ENCODE results near the gene ELF4.

ELF4 gene

DNA sequence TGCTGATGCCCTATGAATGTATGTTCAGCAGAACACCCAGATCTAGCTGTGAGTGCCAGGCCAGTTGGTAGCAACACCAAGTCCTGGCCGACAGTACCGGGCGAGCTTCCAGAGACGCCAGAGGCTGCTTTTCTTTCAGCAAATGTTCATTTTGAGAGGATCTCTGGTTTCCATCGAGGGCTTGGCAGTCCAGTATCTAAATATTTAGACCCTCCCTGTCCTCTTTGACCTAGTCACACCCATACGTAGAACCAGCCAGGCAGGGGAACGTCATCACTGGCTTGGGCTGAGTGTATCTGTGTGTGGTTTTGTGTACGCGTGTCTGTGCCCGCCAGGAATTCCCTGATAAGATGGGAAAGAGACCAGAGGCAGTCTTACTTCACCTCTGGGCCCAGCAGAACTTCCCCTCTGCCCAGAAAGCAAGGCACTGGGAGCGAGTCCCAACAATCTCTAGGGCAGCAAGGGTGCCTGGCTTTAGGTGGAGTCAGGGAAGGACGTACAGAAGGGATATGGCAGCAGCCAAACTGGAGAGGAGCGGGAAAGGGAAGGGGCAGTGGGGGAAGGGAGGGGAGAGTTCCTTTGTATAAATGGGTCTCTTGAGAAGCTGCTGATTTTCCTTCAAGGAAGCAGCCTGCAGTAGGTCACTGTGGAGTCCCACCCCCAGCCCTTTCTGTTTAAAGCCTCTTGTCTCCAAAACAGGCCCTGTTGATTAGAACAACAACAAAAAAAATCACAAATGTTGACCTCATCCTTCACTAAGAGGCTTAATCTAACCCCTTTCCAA, 15.0 kb upstream of the ELF4 start:
- H3K36me3 ChIP-seq (ENCODE audit: control insufficient read depth in 2 of 2, insufficient read depth in 1 of 2, low read length in 2 of 2): peaks cover 10 to 49% of the 10 kb centered on the region in 2 experiments

More for the DNA sequence above, 15.0 kb upstream of the ELF4 start:
- TF ChIP-seq ZSCAN30 (tag by site-specific recombination; IDR thresholded peaks at IDR 0.05): no peak
- TF ChIP-seq, protein P1, sequence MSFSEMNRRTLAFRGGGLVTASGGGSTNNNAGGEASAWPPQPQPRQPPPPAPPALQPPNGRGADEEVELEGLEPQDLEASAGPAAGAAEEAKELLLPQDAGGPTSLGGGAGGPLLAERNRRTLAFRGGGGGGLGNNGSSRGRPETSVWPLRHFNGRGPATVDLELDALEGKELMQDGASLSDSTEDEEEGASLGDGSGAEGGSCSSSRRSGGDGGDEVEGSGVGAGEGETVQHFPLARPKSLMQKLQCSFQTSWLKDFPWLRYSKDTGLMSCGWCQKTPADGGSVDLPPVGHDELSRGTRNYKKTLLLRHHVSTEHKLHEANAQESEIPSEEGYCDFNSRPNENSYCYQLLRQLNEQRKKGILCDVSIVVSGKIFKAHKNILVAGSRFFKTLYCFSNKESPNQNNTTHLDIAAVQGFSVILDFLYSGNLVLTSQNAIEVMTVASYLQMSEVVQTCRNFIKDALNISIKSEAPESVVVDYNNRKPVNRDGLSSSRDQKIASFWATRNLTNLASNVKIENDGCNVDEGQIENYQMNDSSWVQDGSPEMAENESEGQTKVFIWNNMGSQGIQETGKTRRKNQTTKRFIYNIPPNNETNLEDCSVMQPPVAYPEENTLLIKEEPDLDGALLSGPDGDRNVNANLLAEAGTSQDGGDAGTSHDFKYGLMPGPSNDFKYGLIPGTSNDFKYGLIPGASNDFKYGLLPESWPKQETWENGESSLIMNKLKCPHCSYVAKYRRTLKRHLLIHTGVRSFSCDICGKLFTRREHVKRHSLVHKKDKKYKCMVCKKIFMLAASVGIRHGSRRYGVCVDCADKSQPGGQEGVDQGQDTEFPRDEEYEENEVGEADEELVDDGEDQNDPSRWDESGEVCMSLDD (tag by site-specific recombination; IDR thresholded peaks at IDR 0.05): no peak
- no peak for TF ChIP-seq ZNF707 (tag by site-specific recombination; IDR thresholded peaks at IDR 0.05)
- TF ChIP-seq ZNF19 (tag by site-specific recombination; IDR thresholded peaks at IDR 0.05; ENCODE audit: low read depth): no peak
- TF ChIP-seq OVOL3 (tag by site-specific recombination; IDR thresholded peaks at IDR 0.05): no peak
- TF ChIP-seq ZNF274 (IDR thresholded peaks at IDR 0.05; ENCODE audit: low read length): no peak
- no peak for TF ChIP-seq ZNF274 (tag by site-specific recombination; IDR thresholded peaks at IDR 0.05; ENCODE audit: borderline replicate concordance)
- no peak for TF ChIP-seq ZBTB1 (tag by site-specific recombination; IDR thresholded peaks at IDR 0.05)
- no peak for TF ChIP-seq ZEB2 (tag by site-specific recombination; IDR thresholded peaks at IDR 0.05)
- TF ChIP-seq, protein P2, sequence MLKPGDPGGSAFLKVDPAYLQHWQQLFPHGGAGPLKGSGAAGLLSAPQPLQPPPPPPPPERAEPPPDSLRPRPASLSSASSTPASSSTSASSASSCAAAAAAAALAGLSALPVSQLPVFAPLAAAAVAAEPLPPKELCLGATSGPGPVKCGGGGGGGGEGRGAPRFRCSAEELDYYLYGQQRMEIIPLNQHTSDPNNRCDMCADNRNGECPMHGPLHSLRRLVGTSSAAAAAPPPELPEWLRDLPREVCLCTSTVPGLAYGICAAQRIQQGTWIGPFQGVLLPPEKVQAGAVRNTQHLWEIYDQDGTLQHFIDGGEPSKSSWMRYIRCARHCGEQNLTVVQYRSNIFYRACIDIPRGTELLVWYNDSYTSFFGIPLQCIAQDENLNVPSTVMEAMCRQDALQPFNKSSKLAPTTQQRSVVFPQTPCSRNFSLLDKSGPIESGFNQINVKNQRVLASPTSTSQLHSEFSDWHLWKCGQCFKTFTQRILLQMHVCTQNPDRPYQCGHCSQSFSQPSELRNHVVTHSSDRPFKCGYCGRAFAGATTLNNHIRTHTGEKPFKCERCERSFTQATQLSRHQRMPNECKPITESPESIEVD (tag by site-specific recombination; IDR thresholded peaks at IDR 0.05): no peak
- TF ChIP-seq, protein P3, sequence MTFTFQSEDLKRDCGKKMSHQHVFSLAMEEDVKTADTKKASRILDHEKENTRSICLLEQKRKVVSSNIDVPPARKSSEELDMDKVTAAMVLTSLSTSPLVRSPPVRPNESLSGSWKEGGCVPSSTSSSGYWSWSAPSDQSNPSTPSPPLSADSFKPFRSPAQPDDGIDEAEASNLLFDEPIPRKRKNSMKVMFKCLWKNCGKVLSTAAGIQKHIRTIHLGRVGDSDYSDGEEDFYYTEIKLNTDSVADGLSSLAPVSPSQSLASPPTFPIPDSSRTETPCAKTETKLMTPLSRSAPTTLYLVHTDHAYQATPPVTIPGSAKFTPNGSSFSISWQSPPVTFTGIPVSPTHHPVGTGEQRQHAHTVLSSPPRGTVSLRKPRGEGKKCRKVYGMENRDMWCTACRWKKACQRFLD (tag by site-specific recombination; IDR thresholded peaks at IDR 0.05): no peak
- TF ChIP-seq, protein P4, sequence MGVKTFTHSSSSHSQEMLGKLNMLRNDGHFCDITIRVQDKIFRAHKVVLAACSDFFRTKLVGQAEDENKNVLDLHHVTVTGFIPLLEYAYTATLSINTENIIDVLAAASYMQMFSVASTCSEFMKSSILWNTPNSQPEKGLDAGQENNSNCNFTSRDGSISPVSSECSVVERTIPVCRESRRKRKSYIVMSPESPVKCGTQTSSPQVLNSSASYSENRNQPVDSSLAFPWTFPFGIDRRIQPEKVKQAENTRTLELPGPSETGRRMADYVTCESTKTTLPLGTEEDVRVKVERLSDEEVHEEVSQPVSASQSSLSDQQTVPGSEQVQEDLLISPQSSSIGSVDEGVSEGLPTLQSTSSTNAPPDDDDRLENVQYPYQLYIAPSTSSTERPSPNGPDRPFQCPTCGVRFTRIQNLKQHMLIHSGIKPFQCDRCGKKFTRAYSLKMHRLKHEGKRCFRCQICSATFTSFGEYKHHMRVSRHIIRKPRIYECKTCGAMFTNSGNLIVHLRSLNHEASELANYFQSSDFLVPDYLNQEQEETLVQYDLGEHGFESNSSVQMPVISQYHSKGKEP (tag by site-specific recombination; IDR thresholded peaks at IDR 0.05): no peak
- TF ChIP-seq, protein P5, sequence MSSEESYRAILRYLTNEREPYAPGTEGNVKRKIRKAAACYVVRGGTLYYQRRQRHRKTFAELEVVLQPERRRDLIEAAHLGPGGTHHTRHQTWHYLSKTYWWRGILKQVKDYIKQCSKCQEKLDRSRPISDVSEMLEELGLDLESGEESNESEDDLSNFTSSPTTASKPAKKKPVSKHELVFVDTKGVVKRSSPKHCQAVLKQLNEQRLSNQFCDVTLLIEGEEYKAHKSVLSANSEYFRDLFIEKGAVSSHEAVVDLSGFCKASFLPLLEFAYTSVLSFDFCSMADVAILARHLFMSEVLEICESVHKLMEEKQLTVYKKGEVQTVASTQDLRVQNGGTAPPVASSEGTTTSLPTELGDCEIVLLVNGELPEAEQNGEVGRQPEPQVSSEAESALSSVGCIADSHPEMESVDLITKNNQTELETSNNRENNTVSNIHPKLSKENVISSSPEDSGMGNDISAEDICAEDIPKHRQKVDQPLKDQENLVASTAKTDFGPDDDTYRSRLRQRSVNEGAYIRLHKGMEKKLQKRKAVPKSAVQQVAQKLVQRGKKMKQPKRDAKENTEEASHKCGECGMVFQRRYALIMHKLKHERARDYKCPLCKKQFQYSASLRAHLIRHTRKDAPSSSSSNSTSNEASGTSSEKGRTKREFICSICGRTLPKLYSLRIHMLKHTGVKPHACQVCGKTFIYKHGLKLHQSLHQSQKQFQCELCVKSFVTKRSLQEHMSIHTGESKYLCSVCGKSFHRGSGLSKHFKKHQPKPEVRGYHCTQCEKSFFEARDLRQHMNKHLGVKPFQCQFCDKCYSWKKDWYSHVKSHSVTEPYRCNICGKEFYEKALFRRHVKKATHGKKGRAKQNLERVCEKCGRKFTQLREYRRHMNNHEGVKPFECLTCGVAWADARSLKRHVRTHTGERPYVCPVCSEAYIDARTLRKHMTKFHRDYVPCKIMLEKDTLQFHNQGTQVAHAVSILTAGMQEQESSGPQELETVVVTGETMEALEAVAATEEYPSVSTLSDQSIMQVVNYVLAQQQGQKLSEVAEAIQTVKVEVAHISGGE (tag by site-specific recombination; conservative IDR thresholded peaks at IDR 0.05; ENCODE audit: low read depth): no peak
- Histone ChIP-seq H3K4me1 (ENCODE audit: control insufficient read depth, insufficient read depth, low read length) (no peaks in the 10 kb centered on the region; the same call in 1 of the 2 replicates), H3K4me3 (ENCODE audit: low read depth, low read length) (no peak overlapping the region), H3K9me3 (ENCODE audit: control insufficient read depth, insufficient read depth, low read depth, low read length) (no peaks in the 10 kb centered on the region), H3K27ac (ENCODE audit: extremely low read depth, low read depth, low read length) (no peak overlapping the region)
- ChIA-PET POLR2A (no interaction called here), CTCF (interaction anchor here (0.7 to 1.0 kb wide), 2 partner anchors 46 kb away, joined by 3 read pairs; no protein-coding TSS in a partner anchor)
